Measurements from ENCODE around the gene PPP2R2C.

PPP2R2C gene

DNA sequence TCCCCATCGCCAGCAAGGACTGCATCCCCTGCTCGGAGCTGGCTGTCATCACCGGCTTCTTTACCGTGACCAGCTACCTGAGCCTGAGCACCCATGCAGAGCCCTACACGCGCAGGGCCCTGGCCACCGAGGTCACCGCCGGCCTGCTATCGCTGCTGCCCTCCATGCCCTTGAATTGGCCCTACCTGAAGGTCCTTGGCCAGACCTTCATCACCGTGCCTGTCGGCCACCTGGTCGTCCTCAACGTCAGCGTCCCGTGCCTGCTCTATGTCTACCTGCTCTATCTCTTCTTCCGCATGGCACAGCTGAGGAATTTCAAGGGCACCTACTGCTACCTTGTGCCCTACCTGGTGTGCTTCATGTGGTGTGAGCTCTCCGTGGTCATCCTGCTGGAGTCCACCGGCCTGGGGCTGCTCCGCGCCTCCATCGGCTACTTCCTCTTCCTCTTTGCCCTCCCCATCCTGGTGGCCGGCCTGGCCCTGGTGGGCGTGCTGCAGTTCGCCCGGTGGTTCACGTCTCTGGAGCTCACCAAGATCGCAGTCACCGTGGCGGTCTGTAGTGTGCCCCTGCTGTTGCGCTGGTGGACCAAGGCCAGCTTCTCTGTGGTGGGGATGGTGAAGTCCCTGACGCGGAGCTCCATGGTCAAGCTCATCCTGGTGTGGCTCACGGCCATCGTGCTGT, 171.2 kb downstream of the PPP2R2C start:
- H3K4me3 ChIP-seq (ENCODE audit: low read depth, low read length), result no peak overlapping the region
- in situ Hi-C loops (cut with HindIII; ENCODE audit: low sequenced_read_pairs), result no loop called here
- no peak for DNase-seq (ENCODE audit: low read depth)
- TF ChIP-seq CTCF (IDR thresholded peaks at IDR 0.05; ENCODE audit: low read depth, low read length, missing control alignments), result no peak

- no peak overlapping the region for H3K4me3 ChIP-seq (ENCODE audit: low read depth, low read length)
- no peak for TF ChIP-seq CTCF (IDR thresholded peaks at IDR 0.05; ENCODE audit: low read depth, low read length, missing control alignments)
- no peak for DNase-seq (ENCODE audit: low read depth)
- in situ Hi-C loops (cut with HindIII; ENCODE audit: low sequenced_read_pairs), result no loop called here
Measured at GRCh38 chr4:6300359-6300758, 172.1 kb downstream of the PPP2R2C start.

GRCh38 chr4:6299875-6300274, 172.5 kb downstream of the PPP2R2C start:
- DNase-seq (ENCODE audit: low read depth), result no peak
- no peak overlapping the region for H3K4me3 ChIP-seq (ENCODE audit: low read depth, low read length)
- TF ChIP-seq CTCF (IDR thresholded peaks at IDR 0.05; ENCODE audit: low read depth, low read length, missing control alignments), result no peak
- in situ Hi-C loops (cut with HindIII; ENCODE audit: low sequenced_read_pairs), result no loop called here

DNA sequence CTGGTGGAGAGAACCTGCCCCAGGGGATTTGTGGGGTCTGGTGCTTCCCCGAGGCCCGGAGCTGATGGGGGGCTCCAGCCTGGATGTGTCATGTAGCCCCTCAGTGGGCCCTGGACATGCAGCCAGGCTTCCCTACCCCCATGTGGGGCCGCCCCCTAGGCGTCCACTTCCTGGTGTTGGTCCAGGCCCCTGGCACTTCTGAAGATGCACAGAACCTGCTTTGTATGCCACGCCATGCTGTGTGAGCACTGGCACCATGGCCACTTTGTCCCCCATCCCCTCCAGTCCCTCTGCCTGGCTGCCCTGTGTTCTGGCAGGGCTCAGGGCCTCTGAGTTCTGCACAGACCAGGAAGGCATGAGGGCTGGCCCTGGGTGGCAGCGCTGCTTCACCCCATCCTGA, 173.6 kb downstream of the PPP2R2C start:
- TF ChIP-seq CTCF (IDR thresholded peaks at IDR 0.05; ENCODE audit: low read depth, low read length, missing control alignments), result no peak
- DNase-seq (ENCODE audit: low read depth), result no peak
- H3K4me3 ChIP-seq (ENCODE audit: low read depth, low read length), result no peak overlapping the region
- in situ Hi-C loops (cut with HindIII; ENCODE audit: low sequenced_read_pairs), result no loop called here

DNA sequence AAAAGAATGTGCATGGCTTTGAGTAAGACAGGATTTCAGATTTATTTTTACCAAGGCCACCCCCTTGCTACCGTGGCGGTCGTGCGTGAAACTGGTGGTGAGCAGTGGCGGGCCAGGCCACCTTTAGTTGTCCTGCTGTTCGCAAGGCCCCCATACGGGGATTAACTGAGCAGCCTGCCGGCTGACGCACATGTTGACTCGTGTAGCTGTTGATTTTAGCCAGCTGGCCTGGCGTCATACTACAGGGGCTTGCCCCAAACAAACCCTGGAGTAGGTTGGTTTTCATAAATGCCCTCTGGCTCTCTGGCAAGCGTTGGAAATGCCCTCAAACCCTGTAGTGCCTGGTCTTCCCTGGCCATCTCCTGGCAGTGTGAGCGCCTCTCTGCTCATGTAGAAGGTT, 174.4 kb downstream of the PPP2R2C start:
- no peak for DNase-seq (ENCODE audit: low read depth)
- in situ Hi-C loops (cut with HindIII; ENCODE audit: low sequenced_read_pairs), result no loop called here
- H3K4me3 ChIP-seq (ENCODE audit: low read depth, low read length), result no peak overlapping the region
- no peak for TF ChIP-seq CTCF (IDR thresholded peaks at IDR 0.05; ENCODE audit: low read depth, low read length, missing control alignments)

DNA sequence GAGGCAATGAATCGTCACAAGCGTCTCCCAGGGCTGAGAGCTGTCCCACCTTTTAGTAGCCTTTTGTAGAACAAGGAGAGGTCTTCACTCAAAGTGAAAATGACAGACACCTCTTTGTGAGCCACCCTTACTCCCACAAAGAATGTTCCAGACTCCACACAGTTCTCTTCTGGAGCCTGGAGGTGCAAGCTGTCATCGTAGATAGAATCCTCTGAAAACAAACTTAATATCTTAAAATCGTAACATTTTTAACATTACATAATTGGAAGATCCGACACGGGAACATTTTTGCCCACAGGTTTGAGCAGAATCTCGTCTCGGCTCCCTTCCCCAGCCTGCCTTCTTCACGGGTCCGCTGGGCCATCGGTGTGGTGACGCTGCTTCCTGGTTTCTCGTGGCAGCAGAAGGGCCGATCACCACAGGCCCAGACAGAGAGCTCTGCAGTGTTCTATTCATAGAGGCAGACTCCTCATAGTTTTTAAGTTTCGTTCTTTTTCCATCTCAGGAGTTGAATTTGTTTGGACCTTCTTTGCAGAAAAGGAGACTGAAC, 175.1 kb downstream of the PPP2R2C start:
- DNase-seq (ENCODE audit: low read depth), result no peak
- TF ChIP-seq CTCF (IDR thresholded peaks at IDR 0.05; ENCODE audit: low read depth, low read length, missing control alignments), result no peak
- in situ Hi-C loops (cut with HindIII; ENCODE audit: low sequenced_read_pairs), result no loop called here
- no peak overlapping the region for H3K4me3 ChIP-seq (ENCODE audit: low read depth, low read length)
